IPS-20b (cell line): ENCODE data around the gene C13orf42.
"Not testable (repeated sequence)": the region's sequence is repeated elsewhere in the genome, so short reads cannot be mapped to it uniquely, and the experiment has no call there.

Experiments used
- H3K27ac ChIP-seq: one replicate; pipeline ENCODE4 v1.5.1; 2013; ENCODE audit warnings: low read length
- H3K27me3 ChIP-seq: 2 replicates; pipeline ENCODE4 v1.6.1; 2013; ENCODE audit warnings: mild to moderate bottlenecking, low read length, inconsistent platforms; ENCODE audit not compliant: insufficient read depth
- H3K36me3 ChIP-seq: 2 replicates; pipeline ENCODE4 v1.6.1; 2013; ENCODE audit warnings: low read depth, mild to moderate bottlenecking, inconsistent platforms, low read length, moderate library complexity; ENCODE audit not compliant: insufficient read depth
- H3K4me1 ChIP-seq: 2 replicates; pipeline ENCODE4 v1.6.1; 2013; ENCODE audit warnings: mild to moderate bottlenecking, control low read depth, inconsistent platforms, low read length, moderate library complexity; ENCODE audit not compliant: insufficient read depth
- H3K4me3 ChIP-seq: 2 replicates; pipeline ENCODE4 v1.5.1; 2013; ENCODE audit warnings: mild to moderate bottlenecking, low read length, inconsistent platforms
- H3K9ac ChIP-seq: 2 replicates; pipeline ENCODE4 v1.6.1; 2013; ENCODE audit warnings: low read depth, mild to moderate bottlenecking, inconsistent platforms, low read length, moderate library complexity
- H3K9me3 ChIP-seq: 2 replicates; pipeline ENCODE4 v1.6.1; 2013; ENCODE audit warnings: mild to moderate bottlenecking, low read depth, low read length, inconsistent platforms; ENCODE audit not compliant: insufficient read depth

The C13orf42 gene

GRCh38 chr13:51091839-51092238 is 19.2 kb downstream of the C13orf42 start:
- Histone ChIP-seq H3K27ac (no peak overlapping the region), H3K9me3 (no peaks in the 10 kb centered on the region), H3K9ac (no peak overlapping the region), H3K4me3 (no peak overlapping the region), H3K4me1 (peaks cover 1% of the 10 kb centered on the region; the same call in 1 of the 2 replicates), H3K27me3 (no peaks in the 10 kb centered on the region), H3K36me3 (no peaks in the 10 kb centered on the region)

- no peaks in the 10 kb centered on the region for H3K27me3 ChIP-seq
- H3K36me3 ChIP-seq: peaks cover 10% of the 10 kb centered on the region; the same call in 1 of the 2 replicates
- H3K27ac ChIP-seq: no peak overlapping the region
- no peak overlapping the region for H3K9ac ChIP-seq
- H3K4me3 ChIP-seq: no peak overlapping the region
- no peaks in the 10 kb centered on the region for H3K9me3 ChIP-seq
- H3K4me1 ChIP-seq: no peaks in the 10 kb centered on the region
These were observed 27.4 kb downstream of the C13orf42 start for GRCh38 chr13:51083706-51084105.

DNA sequence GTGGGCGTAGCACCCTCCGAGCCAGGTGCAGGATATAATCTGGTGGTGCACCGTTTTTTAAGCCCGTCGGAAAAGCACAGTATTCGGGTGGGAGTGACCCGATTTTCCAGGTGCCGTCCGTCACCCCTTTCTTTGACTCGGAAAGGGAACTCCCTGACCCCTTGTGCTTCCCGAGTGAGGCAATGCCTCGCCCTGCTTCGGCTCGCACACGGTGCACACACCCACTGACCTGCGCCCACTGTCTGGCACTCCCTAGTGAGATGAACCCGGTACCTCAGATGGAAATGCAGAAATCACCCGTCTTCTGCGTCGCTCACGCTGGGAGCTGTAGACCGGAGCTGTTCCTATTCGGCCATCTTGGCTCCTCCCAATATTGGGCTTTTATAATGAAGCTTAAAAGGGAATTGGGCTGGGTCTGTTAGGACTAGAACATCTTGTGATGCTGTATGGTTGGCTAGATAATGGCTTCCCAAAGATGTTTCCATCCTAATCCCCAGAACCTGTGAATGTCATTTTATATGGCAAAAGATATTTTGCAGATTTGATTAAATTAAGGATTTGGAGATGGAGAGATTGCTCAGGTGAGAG is 30.5 kb downstream of the C13orf42 start:
- not testable (repeated sequence) for H3K27me3 ChIP-seq, H3K9ac ChIP-seq, H3K27ac ChIP-seq, H3K9me3 ChIP-seq, H3K4me3 ChIP-seq, H3K36me3 ChIP-seq, H3K4me1 ChIP-seq

DNA sequence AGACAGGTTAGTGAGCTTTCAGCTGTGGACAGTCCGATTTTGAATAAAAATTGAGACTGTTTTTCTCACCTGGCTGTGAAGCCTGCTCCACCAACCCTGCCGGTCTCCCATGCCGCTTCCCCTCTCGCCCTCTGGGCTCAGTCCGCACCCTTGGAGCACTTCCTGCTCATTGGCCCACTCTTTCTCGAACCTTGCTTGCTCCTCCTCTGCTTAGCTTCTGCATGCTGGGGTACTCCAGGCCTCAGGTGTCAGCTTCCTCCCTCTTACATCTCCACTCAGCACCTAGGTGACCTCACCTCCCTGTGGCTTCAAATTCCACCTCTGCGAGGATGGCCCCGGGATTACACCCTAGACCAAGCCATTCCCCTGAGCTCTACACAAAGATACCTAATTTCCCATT is 39.6 kb downstream of the C13orf42 start:
- H3K9ac ChIP-seq: no peak overlapping the region
- 0 out of 2 replicates have a peak, but pooled peaks cover 3% of the 10 kb centered on the region for H3K4me1 ChIP-seq
- no peak overlapping the region for H3K4me3 ChIP-seq
- H3K27ac ChIP-seq: no peak overlapping the region
- H3K36me3 ChIP-seq: no peaks in the 10 kb centered on the region
- no peaks in the 10 kb centered on the region for H3K27me3 ChIP-seq
- H3K9me3 ChIP-seq: no peaks in the 10 kb centered on the region

DNA sequence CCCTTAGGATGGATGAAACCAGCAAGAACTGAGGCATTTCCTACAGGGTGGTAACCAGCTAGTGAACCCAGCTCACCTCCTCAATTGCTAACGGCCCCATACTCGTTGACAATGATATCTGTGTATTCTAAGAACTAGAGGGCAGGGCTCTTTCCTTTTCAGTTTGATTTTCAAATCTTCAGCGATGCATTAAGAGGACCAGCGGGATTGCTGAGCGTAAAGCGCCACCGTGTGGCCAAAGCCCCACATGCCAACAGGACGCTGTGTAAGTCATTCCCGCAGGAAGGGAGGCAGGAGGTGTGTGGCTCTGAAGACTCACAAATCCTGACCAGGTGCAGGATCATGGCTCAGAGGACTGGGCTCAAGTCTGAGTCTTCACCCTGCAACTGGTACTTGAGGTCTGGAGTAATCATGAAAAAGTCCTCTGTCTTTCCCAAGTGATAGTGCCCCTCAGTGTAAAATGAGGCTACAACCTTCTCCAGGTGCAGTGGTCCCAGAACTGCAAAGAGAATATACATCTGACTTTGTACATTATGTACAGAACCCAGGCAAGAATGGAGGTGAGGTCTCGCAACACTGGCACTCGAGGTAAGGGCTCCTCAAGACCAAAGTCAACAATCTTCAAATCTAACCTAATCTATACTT is 40.9 kb downstream of the C13orf42 start:
- no peaks in the 10 kb centered on the region for H3K27me3 ChIP-seq
- 0 out of 2 replicates have a peak, but pooled peaks cover 3% of the 10 kb centered on the region for H3K4me1 ChIP-seq
- no peak overlapping the region for H3K9ac ChIP-seq
- H3K9me3 ChIP-seq: no peaks in the 10 kb centered on the region
- H3K4me3 ChIP-seq: no peak overlapping the region
- H3K36me3 ChIP-seq: no peaks in the 10 kb centered on the region
- no peak overlapping the region for H3K27ac ChIP-seq

DNA sequence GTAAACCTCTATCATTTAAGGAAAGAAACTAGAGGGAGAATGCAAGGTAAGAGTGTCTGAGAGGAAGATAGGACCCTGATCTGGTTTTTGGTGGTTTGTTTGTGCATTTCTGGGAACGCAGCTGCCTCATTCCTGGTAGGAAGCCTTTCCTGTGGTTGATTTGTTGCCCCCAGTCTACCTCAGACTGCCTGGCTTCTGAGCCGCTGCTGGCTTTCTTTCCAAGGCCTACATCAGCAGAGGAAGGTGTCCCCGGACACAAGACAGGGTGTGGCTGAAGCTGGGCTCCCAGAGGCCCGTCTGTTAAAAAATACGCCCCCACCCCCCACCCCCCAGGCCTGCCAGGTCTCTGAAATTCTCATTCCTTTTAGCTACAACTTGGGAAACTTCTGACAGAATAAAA is 42.6 kb downstream of the C13orf42 start:
- Histone ChIP-seq H3K9ac (no peak overlapping the region), H3K9me3 (no peaks in the 10 kb centered on the region), H3K27me3 (no peaks in the 10 kb centered on the region), H3K27ac (no peak overlapping the region), H3K4me3 (no peak overlapping the region), H3K36me3 (no peaks in the 10 kb centered on the region), H3K4me1 (0 out of 2 replicates have a peak, but pooled peaks cover 3% of the 10 kb centered on the region)

DNA sequence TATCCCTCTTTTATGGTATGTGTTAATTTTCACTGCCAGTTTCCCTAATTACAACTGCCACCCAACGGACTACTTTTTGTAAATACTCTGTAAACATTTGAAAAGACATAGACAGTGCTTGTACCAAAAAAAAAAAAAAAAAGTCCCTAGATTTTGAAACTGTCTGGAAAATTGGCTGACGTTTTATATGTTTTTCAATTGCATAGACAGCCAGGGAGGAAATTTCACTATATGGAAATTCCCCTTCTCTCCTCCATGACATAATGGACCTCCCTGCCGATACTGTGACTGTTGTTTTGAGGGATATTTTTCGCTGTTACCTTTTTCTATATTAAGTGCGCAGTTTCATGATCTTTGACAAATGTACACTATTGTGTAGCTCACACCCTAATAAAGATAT is 43.4 kb downstream of the C13orf42 start:
- H3K27me3 ChIP-seq: no peaks in the 10 kb centered on the region
- H3K9me3 ChIP-seq: no peaks in the 10 kb centered on the region
- no peaks in the 10 kb centered on the region for H3K36me3 ChIP-seq
- 0 out of 2 replicates have a peak, but pooled peaks cover 3% of the 10 kb centered on the region for H3K4me1 ChIP-seq
- H3K4me3 ChIP-seq: no peak overlapping the region
- no peak overlapping the region for H3K27ac ChIP-seq
- no peak overlapping the region for H3K9ac ChIP-seq

DNA sequence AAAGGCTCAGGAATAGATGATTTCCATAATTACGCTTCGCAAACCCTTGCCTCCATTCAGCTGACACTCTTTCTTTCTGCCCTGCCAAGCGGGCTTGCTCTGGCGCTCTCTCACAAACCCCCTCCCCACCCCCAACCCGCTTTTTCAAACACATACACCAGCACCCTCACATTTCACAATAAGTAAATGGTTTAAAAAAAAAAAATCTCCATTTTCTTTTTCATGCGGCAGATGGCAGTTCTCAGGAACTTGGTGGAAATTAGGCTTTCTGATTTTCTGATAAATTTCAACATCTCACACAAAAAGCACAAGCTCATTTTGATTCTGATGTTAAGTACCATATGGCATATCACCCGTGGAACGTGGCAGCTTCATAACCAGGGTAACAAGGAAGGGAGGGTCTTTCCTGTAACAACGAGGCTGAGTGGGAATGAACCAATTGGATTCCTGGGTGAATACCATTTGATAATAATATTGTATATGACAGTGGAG is 43.8 kb downstream of the C13orf42 start:
- Histone ChIP-seq H3K27ac (no peak overlapping the region), H3K9ac (no peak overlapping the region)

DNA sequence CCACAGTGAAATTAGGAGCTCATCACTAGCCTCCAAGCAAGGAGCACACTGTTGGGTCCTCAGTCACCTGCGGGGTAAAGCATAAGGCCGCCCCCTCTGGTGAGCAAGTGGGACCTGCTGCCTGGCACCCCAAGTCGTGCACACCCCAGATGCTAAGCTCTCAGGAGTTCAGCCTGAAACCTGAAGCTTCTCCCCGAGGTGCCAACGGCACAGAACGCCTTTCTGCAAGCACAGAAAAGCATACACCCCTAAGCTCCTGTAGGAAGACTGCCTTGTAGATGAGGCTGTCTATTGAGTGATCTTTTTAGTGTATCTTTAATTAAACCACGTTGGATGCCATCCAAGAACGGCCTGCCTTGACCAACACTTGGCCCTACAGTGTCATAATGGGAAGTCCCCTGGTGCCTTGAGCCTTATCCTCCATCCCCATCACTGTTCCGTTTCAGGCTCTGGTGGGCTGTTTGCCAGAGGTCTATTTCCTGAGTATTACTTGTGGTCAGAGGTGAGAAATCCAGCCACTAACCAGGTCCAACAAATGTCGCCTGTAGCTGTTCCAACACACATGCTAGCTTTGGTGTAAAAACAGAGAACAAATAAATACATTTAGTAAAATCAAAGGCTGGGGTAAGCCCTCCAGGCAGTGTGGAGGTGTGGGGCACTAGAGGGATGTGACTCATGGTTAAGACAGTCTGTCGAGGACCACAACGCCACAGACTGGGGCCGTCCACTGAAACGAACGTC is 44.8 kb downstream of the C13orf42 start:
- Histone ChIP-seq H3K36me3 (no peaks in the 10 kb centered on the region), H3K9ac (no peak overlapping the region), H3K27me3 (no peaks in the 10 kb centered on the region), H3K4me1 (0 out of 2 replicates have a peak, but pooled peaks cover 3% of the 10 kb centered on the region), H3K27ac (no peak overlapping the region), H3K9me3 (no peaks in the 10 kb centered on the region), H3K4me3 (no peak overlapping the region)

More for the DNA sequence above, 43.8 kb downstream of the C13orf42 start:
- H3K27me3 ChIP-seq: no peaks in the 10 kb centered on the region
- no peak overlapping the region for H3K4me3 ChIP-seq
- H3K4me1 ChIP-seq: 0 out of 2 replicates have a peak, but pooled peaks cover 3% of the 10 kb centered on the region
- H3K36me3 ChIP-seq: no peaks in the 10 kb centered on the region
- H3K9me3 ChIP-seq: no peaks in the 10 kb centered on the region

GRCh38 chr13:51065372-51066090 is 45.5 kb downstream of the C13orf42 start:
- no peak overlapping the region for H3K9ac ChIP-seq
- H3K36me3 ChIP-seq: no peaks in the 10 kb centered on the region
- H3K4me3 ChIP-seq: no peak overlapping the region
- no peak overlapping the region for H3K27ac ChIP-seq
- no peaks in the 10 kb centered on the region for H3K9me3 ChIP-seq
- 0 out of 2 replicates have a peak, but pooled peaks cover 3% of the 10 kb centered on the region for H3K4me1 ChIP-seq
- no peaks in the 10 kb centered on the region for H3K27me3 ChIP-seq

- Histone ChIP-seq H3K4me1 (0 out of 2 replicates have a peak, but pooled peaks cover 3% of the 10 kb centered on the region), H3K9me3 (no peaks in the 10 kb centered on the region), H3K4me3 (no peak overlapping the region), H3K27me3 (no peaks in the 10 kb centered on the region), H3K9ac (no peak overlapping the region), H3K27ac (no peak overlapping the region), H3K36me3 (no peaks in the 10 kb centered on the region)
These were observed 46.3 kb downstream of the C13orf42 start for GRCh38 chr13:51064753-51065152.
